Duodenal mucosa (tissue), 2 donors: Measurements from ENCODE around the gene ELAVL1.

Experiments used
- H3K27ac ChIP-seq: one replicate; pipeline ENCODE4 v1.7.0; 2013; ENCODE audit warnings: low read depth, low read length
- H3K27me3 ChIP-seq, 2 donors: one replicate each; pipeline ENCODE4 v1.7.0; 2013; ENCODE audit warnings: low read length in 2 of 2, control low read depth in 1 of 2; ENCODE audit not compliant: insufficient read depth in 2 of 2, control insufficient read depth in 1 of 2
- H3K36me3 ChIP-seq, 2 donors: one replicate each; pipeline ENCODE4 v1.7.0; 2013; ENCODE audit warnings: low read length in 2 of 2, control low read depth in 1 of 2; ENCODE audit not compliant: insufficient read depth in 2 of 2, control insufficient read depth in 1 of 2
- H3K4me1 ChIP-seq, 2 donors: one replicate each; pipeline ENCODE4 v1.7.0; 2013; ENCODE audit warnings: low read length in 2 of 2, control low read depth in 1 of 2; ENCODE audit not compliant: insufficient read depth in 2 of 2, control insufficient read depth in 1 of 2
- H3K4me3 ChIP-seq, 2 donors: one replicate each; pipeline ENCODE4 v1.7.0; 2013; ENCODE audit warnings: low read length in 2 of 2, low read depth in 1 of 2
- H3K9ac ChIP-seq, 2 donors: one replicate each; pipeline ENCODE4 v1.7.0; 2013; ENCODE audit warnings: low read length in 2 of 2, low read depth in 1 of 2
- H3K9me3 ChIP-seq, 2 donors: one replicate each; pipeline ENCODE4 v1.7.0; 2013; ENCODE audit warnings: low read length in 2 of 2, control low read depth in 1 of 2; ENCODE audit not compliant: control insufficient read depth in 1 of 2

Gene ELAVL1

GRCh38 chr19:7987114-7987768 lies 18.2 kb downstream of the ELAVL1 start:
- H3K36me3 ChIP-seq = peaks cover 42 to 81% of the 10 kb centered on the region in 2 donors
- no peak overlapping the region for H3K9ac ChIP-seq
- no peaks in the 10 kb centered on the region for H3K27me3 ChIP-seq
- H3K4me1 ChIP-seq = peaks cover 0 to 6% of the 10 kb centered on the region in 2 donors
- no peak overlapping the region for H3K27ac ChIP-seq
- no peaks in the 10 kb centered on the region for H3K9me3 ChIP-seq
- H3K4me3 ChIP-seq = no peak overlapping the region

GRCh38 chr19:7986321-7987113 lies 18.9 kb downstream of the ELAVL1 start:
- Histone ChIP-seq H3K4me1 (peaks cover 0 to 6% of the 10 kb centered on the region in 2 donors), H3K9me3 (no peaks in the 10 kb centered on the region), H3K9ac (no peak overlapping the region), H3K4me3 (no peak overlapping the region), H3K27me3 (no peaks in the 10 kb centered on the region), H3K27ac (no peak overlapping the region), H3K36me3 (peaks cover 40 to 86% of the 10 kb centered on the region in 2 donors)

DNA sequence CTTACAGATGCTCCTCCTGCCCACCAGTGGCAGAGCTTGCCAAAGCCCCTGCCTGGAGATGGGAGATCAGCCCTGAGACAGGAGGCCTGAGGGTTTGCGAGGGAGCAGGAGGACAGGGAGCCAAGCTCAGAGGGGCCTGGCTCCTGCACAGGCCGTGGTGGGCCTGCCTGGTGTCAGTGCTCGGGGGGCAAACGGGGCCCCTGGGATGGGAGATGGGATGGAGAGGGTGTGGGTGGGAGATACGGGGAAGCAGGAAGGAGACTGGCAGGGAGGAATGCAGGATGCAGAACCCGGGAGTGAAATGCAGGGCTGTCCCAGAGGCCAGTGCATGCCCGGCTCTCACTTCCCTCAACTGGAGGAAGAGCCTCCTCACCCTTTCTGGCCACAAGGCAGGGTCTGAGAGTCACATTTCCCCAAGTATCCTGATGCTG lies 19.9 kb downstream of the ELAVL1 start:
- H3K36me3 ChIP-seq = peaks cover 36 to 83% of the 10 kb centered on the region in 2 donors
- no peak overlapping the region for H3K27ac ChIP-seq
- H3K4me3 ChIP-seq = no peak overlapping the region
- no peaks in the 10 kb centered on the region for H3K27me3 ChIP-seq
- no peaks in the 10 kb centered on the region for H3K9me3 ChIP-seq
- H3K9ac ChIP-seq = no peak overlapping the region
- H3K4me1 ChIP-seq = peaks cover 0 to 6% of the 10 kb centered on the region in 2 donors

GRCh38 chr19:7983995-7984837 lies 21.2 kb downstream of the ELAVL1 start:
- no peaks in the 10 kb centered on the region for H3K9me3 ChIP-seq
- peaks cover 35 to 82% of the 10 kb centered on the region in 2 donors for H3K36me3 ChIP-seq
- no peak overlapping the region for H3K9ac ChIP-seq
- H3K27me3 ChIP-seq = no peaks in the 10 kb centered on the region
- peaks cover 0 to 6% of the 10 kb centered on the region in 2 donors for H3K4me1 ChIP-seq
- no peak overlapping the region for H3K4me3 ChIP-seq
- H3K27ac ChIP-seq = no peak overlapping the region

- no peaks in the 10 kb centered on the region for H3K9me3 ChIP-seq
- peak overlapping the region; percentile 28 for H3K27ac ChIP-seq
- H3K27me3 ChIP-seq = no peaks in the 10 kb centered on the region
- H3K9ac ChIP-seq = no peak overlapping the region
- H3K4me1 ChIP-seq = peaks cover 0 to 6% of the 10 kb centered on the region in 2 donors
- H3K36me3 ChIP-seq = peaks cover 30 to 82% of the 10 kb centered on the region in 2 donors
- H3K4me3 ChIP-seq = no peak overlapping the region
Observed at GRCh38 chr19:7983286-7983950, 22.0 kb downstream of the ELAVL1 start.

- Histone ChIP-seq H3K4me3 (no peak overlapping the region), H3K9me3 (no peaks in the 10 kb centered on the region), H3K4me1 (peaks cover 0 to 3% of the 10 kb centered on the region in 2 donors), H3K36me3 (peaks cover 28 to 82% of the 10 kb centered on the region in 2 donors), H3K27ac (peak overlapping the region; percentile 28), H3K27me3 (no peaks in the 10 kb centered on the region), H3K9ac (no peak overlapping the region)
Observed at GRCh38 chr19:7982651-7983099, 22.8 kb downstream of the ELAVL1 start.

GRCh38 chr19:7982103-7982502 lies 23.3 kb downstream of the ELAVL1 start:
- Histone ChIP-seq H3K4me1 (no peaks in the 10 kb centered on the region), H3K27me3 (no peaks in the 10 kb centered on the region), H3K36me3 (peaks cover 28 to 82% of the 10 kb centered on the region in 2 donors), H3K9ac (no peak overlapping the region), H3K4me3 (no peak overlapping the region), H3K27ac (peak overlapping the region; percentile 47), H3K9me3 (no peaks in the 10 kb centered on the region)

GRCh38 chr19:7981661-7982060 lies 23.8 kb downstream of the ELAVL1 start:
- peak overlapping the region; percentile 47 for H3K27ac ChIP-seq
- no peak overlapping the region for H3K9ac ChIP-seq

GRCh38 chr19:7981199-7981598 lies 24.2 kb downstream of the ELAVL1 start:
- H3K36me3 ChIP-seq = peaks cover 28 to 85% of the 10 kb centered on the region in 2 donors
- H3K9ac ChIP-seq = no peak overlapping the region

More at GRCh38 chr19:7981661-7982060, 23.8 kb downstream of the ELAVL1 start:
- Histone ChIP-seq H3K27me3 (no peaks in the 10 kb centered on the region), H3K9me3 (no peaks in the 10 kb centered on the region), H3K4me3 (no peak overlapping the region), H3K36me3 (peaks cover 28 to 84% of the 10 kb centered on the region in 2 donors), H3K4me1 (no peaks in the 10 kb centered on the region)

More at GRCh38 chr19:7981199-7981598, 24.2 kb downstream of the ELAVL1 start:
- no peaks in the 10 kb centered on the region for H3K27me3 ChIP-seq
- H3K9me3 ChIP-seq = no peaks in the 10 kb centered on the region
- no peak overlapping the region for H3K4me3 ChIP-seq
- no peak overlapping the region for H3K27ac ChIP-seq
- H3K4me1 ChIP-seq = no peaks in the 10 kb centered on the region
